OCI-LY3 (cell line): ENCODE measurements around the gene KBTBD8.

ENCODE experiments used
- H2AFZ ChIP-seq: fragments of 200-600, 300-600 bp; shearing (Covaris generic); 2 replicates; pipeline ENCODE4 v1.6.0; 2014; ENCODE audit warnings: antibody characterized with exemption, low read depth, low read length
- H3K27ac ChIP-seq: fragments of 200-600, 300-600 bp; sonication (generic); 2 replicates; pipeline ENCODE4 v1.5.1; 2014; ENCODE audit warnings: mild to moderate bottlenecking, low read length, moderate library complexity, mixed read lengths
- H3K27me3 ChIP-seq: fragments of 200-600, 300-600 bp; sonication (generic); 2 replicates; pipeline ENCODE4 v1.6.1; 2014; ENCODE audit warnings: low read depth, low read length, mixed read lengths
- H3K36me3 ChIP-seq: fragments of 200-600, 300-600 bp; sonication (generic); replicated peaks from 2 replicates; pipeline ENCODE3; 2014; ENCODE audit warnings: low read depth, low read length, mixed read lengths
- H3K4me1 ChIP-seq: fragments of 300-600, 200-600 bp; sonication (generic); 2 replicates; pipeline ENCODE4 v1.6.1; 2014; ENCODE audit warnings: low read length, mixed read lengths
- H3K4me2 ChIP-seq: fragments of 200-600, 300-600 bp; sonication (generic); 2 replicates; pipeline ENCODE4 v1.6.1; 2014; ENCODE audit warnings: low read length, mixed read lengths
- H3K4me3 ChIP-seq: fragments of 300-600, 200-600 bp; sonication (generic); 2 replicates; pipeline ENCODE4 v1.5.1; 2014; ENCODE audit warnings: antibody characterized with exemption, mild to moderate bottlenecking, low read length, moderate library complexity
- H3K79me2 ChIP-seq: fragments of 300-600, 200-600 bp; shearing (Covaris generic); 2 replicates; pipeline ENCODE4 v1.6.1; 2014; ENCODE audit warnings: mild to moderate bottlenecking, low read length, mixed read lengths
- H3K9ac ChIP-seq: fragments of 300-600, 200-600 bp; shearing (Covaris generic); 2 replicates; pipeline ENCODE4 v1.6.0; 2014; ENCODE audit warnings: mild to moderate bottlenecking, low read length, moderate library complexity
- H3K9me3 ChIP-seq: fragments of 200-600, 300-600 bp; shearing (Covaris generic); 2 replicates; pipeline ENCODE4 v1.6.1; 2014; ENCODE audit warnings: low read length, mixed read lengths; ENCODE audit not compliant: insufficient read depth
- H4K20me1 ChIP-seq: fragments of 200-600, 300-600 bp; sonication (generic); 2 replicates; pipeline ENCODE4 v1.6.1; 2016; ENCODE audit warnings: low read length, mixed read lengths; ENCODE audit not compliant: insufficient read depth
- CTCF ChIP-seq: fragments of 200-600, 300-600 bp; sonication (generic); IDR thresholded peaks from 2 replicates; pipeline ENCODE4 v1.5.1; 2014; ENCODE audit warnings: antibody characterized with exemption, low read length, low read depth
- EZH2phosphoT487 ChIP-seq: fragments of 200-600 bp; shearing (Covaris generic); IDR thresholded peaks from 2 replicates; pipeline ENCODE4 v1.6.1; 2018; ENCODE audit warnings: antibody characterized with exemption, mixed run types, low read depth

The KBTBD8 gene

DNA sequence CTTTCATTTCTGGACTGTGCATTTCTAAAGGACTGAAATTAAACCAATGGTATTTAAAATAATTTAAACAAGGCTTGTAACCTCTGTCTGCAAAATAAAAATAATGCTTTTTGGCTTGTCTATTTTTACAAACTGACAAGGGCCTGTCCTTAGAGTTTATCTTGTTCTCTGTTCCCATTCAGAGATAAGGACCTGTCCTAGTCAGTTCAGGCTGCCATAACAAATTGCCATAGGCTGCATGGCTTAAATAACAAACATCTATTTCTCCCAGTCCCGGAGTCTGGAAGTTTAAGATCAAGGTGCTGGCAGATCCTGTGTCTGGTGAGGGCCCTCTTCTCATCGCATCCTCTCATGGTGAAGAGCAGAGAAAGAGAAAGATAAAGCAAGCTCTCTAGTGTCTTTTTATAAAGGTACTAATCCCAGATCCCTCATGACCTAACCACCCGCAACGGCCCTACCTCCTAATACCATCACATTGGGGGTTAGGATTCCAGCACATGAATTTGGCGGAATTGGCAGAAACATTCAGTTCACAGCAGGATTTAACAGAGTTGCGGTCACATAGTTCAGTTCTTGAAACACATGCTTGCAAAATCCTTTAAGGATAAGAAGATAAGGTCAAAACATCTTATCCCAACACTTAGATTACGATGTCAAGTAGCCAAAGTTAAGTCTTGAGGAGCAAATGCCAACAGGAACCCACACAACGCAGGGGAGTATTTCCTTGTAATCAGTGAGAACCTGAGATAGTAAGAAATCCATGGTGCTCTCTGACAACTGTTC is 17.8 kb downstream of the KBTBD8 start:
- Histone ChIP-seq H3K4me3 (peak overlapping the region; percentile 43), H3K79me2 (peaks cover 3% of the 10 kb centered on the region; the same call in 1 of the 2 replicates), H4K20me1 (peaks cover 10% of the 10 kb centered on the region; the same call in 1 of the 2 replicates), H3K4me1 (peaks cover 46% of the 10 kb centered on the region), H3K36me3 (peaks cover 26% of the 10 kb centered on the region), H3K27ac (peak overlapping the region; percentile 52), H3K27me3 (peaks cover 9% of the 10 kb centered on the region), H2AFZ (no peak overlapping the region), H3K9me3 (no peaks in the 10 kb centered on the region), H3K4me2 (peak overlapping the region; percentile 90), H3K9ac (peak overlapping the region; percentile 33)
- TF ChIP-seq CTCF, result no peak
- TF ChIP-seq EZH2phosphoT487, result no peak

DNA sequence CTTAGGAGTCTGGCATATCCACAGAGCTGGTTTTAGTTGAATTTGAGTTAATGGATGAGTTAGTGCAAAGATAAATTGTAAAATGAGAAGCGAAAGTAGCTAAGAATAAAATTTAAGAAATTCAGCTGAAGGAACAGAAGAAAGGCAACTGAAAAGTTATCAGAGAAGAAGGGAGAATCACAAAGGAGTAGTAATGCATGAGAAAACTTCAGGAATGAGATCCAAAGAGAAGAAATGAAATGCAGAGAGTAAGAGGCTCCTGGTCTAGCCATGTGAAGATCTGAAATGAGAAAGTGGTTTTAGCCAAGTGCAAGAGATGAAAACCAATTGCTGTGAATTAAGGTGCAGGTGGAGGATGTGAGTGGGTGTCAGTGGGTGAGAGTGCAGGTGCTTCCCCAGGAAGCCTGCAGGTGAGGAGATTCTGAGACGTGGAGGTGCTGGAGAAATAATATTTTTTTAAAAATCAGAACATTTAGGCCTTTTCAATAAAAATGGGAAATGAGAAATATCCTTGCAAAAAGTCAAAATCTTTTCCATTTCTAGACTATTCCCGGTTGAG is 18.5 kb downstream of the KBTBD8 start:
- Histone ChIP-seq H3K9me3 (no peaks in the 10 kb centered on the region), H3K9ac (peak overlapping the region; percentile 33), H3K79me2 (peaks cover 3% of the 10 kb centered on the region; the same call in 1 of the 2 replicates), H3K4me1 (peaks cover 46% of the 10 kb centered on the region), H3K4me3 (peak overlapping the region; percentile 43), H3K27ac (peak overlapping the region; percentile 52), H3K27me3 (peaks cover 9% of the 10 kb centered on the region), H4K20me1 (peaks cover 5% of the 10 kb centered on the region; the same call in 1 of the 2 replicates), H3K4me2 (peak overlapping the region; percentile 90), H2AFZ (no peak overlapping the region), H3K36me3 (peaks cover 20% of the 10 kb centered on the region)
- TF ChIP-seq EZH2phosphoT487, result no peak

DNA sequence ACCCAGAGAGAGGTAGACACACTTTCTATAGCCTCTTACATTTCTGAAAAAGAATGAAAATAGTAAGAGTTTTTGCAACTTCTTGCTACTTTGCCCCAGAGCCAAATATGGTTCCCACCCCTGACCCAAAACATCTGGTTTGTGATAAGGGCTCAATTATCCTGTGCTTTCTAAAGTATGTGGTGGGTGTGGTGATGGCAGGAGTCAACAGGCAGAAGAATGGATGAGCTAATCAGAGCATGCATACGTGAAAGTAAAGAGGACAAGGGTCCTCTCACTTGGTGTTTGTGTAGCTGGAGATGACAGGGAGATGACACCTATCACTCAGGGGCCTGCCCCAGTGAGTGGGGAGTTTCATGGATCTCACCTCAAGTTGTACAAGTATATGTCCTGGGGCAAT is 19.1 kb downstream of the KBTBD8 start:
- no peak overlapping the region for H3K9ac ChIP-seq
- no peak for TF ChIP-seq EZH2phosphoT487
- TF ChIP-seq CTCF, result no peak
- peak overlapping the region; percentile 43 for H3K4me3 ChIP-seq
- H3K9me3 ChIP-seq, result no peaks in the 10 kb centered on the region
- H3K27me3 ChIP-seq, result peaks cover 9% of the 10 kb centered on the region
- H3K79me2 ChIP-seq, result no peaks in the 10 kb centered on the region
- peak overlapping the region; percentile 52 for H3K27ac ChIP-seq
- H3K36me3 ChIP-seq, result peaks cover 14% of the 10 kb centered on the region
- peaks cover 46% of the 10 kb centered on the region for H3K4me1 ChIP-seq
- peak overlapping the region; percentile 90 for H3K4me2 ChIP-seq
- H4K20me1 ChIP-seq, result no peaks in the 10 kb centered on the region
- H2AFZ ChIP-seq, result no peak overlapping the region

DNA sequence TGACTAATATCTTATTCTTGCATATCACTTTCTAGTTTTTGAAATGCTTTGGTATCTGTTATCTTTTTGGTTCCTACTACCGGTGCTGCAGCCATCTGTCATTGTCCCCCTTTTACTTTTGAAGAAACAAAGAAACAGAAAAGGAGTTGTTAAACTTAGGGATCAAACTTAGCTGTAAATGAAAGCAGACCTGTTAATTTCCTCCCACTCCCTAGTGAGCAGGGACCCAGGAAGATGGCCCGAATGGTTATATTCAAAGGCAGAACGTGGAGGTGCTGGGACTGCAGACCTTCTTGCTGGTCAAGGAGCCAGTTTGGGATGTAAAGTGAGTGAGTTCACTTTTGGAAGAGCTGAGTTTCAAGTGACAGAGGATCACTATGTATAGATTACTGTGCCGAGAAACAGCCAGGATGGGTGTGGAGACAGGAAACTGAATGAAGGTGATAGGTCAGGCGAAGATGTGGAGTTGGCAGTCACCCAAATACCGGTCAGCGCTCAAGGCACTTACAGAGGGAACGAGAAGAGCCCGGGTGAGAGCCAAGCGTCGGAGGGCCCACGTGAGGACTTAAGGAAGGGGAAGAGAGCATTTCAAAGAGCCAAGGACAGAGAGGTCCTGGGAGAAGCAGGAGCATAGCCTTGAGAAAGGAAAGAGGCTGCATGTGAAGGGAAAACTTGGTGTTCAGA is 20.1 kb downstream of the KBTBD8 start:
- peak overlapping the region; percentile 61 for H3K4me3 ChIP-seq
- no peaks in the 10 kb centered on the region for H3K9me3 ChIP-seq
- TF ChIP-seq EZH2phosphoT487 (no peak), CTCF (no peak)
- H3K36me3 ChIP-seq, result peaks cover 9% of the 10 kb centered on the region
- H2AFZ ChIP-seq, result peak overlapping the region; percentile 35; the same call in 1 of the 2 replicates
- peak overlapping the region; percentile 22; the same call in 1 of the 2 replicates for H3K9ac ChIP-seq
- peak overlapping the region; percentile 90 for H3K4me2 ChIP-seq
- H3K79me2 ChIP-seq, result no peaks in the 10 kb centered on the region
- H3K27me3 ChIP-seq, result peaks cover 9% of the 10 kb centered on the region
- peaks cover 46% of the 10 kb centered on the region for H3K4me1 ChIP-seq
- H3K27ac ChIP-seq, result no peak overlapping the region
- H4K20me1 ChIP-seq, result no peaks in the 10 kb centered on the region
